Peyer's patch (tissue), 4 donors: ENCODE results near the gene ZNF451.

Experiments
- POLR2A ChIP-seq, 2 donors: fragments of 450-650 bp; IDR thresholded peaks; one replicate each; pipeline ENCODE4 v1.5.1; 2017; ENCODE audit warnings: antibody characterized with exemption in 2 of 2, mild to moderate bottlenecking in 2 of 2, moderate library complexity in 2 of 2
- TF ChIP-seq, protein P1 (sequence below), 6 experiments: fragments of 450-650 bp in 4 of 6; fragments of 200-600 bp in 2 of 6; sonication (generic) in 1 of 6; IDR thresholded peaks; one replicate each; pipeline ENCODE4 v1.5.1; 2017 to 2019; ENCODE audit warnings: antibody characterized with exemption in 6 of 6, mild to moderate bottlenecking in 3 of 6, moderate library complexity in 1 of 6

DNA sequence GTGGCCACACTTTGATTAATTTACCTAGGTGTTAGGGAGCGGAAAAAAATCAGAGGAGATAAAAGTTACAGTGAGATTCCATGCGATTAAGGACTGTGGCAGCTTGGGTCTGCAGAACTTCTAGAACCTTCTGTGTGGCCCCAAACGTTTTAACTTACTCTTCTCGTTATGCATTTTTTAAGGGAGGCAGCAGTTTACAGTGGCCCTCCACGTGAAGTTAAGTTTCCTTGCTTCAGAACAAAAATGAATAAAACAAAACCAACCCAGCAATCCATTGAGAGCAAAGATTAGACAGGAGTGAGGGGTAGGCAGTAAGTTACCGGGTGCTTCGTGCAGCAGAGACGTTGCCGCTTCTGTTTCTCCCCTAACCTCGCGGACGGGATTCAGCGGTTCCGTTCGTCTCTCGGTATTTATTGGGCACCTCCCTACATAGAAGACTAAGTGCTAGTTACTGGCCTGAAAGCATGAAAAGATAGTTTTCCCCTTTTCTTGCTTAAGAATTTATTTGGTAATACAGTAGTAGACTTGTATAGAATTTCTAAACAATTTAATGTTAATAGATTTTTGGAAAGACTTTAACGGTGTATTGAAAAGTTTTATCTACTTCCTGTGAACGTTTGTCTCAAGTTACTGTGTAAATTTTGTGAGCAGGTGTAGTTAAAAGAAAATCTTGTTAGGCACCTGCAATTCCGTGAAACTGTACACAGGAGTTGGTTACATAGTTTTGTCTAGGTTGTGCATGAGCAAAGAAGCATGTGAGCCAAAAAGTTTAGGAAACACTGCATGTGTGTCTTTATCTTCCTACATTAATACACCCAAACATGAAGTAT lies 83.3 kb downstream of the ZNF451 start:
- TF ChIP-seq POLR2A (IDR thresholded peaks at IDR 0.05): no peak
- TF ChIP-seq, protein P1, sequence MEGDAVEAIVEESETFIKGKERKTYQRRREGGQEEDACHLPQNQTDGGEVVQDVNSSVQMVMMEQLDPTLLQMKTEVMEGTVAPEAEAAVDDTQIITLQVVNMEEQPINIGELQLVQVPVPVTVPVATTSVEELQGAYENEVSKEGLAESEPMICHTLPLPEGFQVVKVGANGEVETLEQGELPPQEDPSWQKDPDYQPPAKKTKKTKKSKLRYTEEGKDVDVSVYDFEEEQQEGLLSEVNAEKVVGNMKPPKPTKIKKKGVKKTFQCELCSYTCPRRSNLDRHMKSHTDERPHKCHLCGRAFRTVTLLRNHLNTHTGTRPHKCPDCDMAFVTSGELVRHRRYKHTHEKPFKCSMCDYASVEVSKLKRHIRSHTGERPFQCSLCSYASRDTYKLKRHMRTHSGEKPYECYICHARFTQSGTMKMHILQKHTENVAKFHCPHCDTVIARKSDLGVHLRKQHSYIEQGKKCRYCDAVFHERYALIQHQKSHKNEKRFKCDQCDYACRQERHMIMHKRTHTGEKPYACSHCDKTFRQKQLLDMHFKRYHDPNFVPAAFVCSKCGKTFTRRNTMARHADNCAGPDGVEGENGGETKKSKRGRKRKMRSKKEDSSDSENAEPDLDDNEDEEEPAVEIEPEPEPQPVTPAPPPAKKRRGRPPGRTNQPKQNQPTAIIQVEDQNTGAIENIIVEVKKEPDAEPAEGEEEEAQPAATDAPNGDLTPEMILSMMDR (IDR thresholded peaks at IDR 0.05): no peak
